Activated CD4-positive, alpha-beta T cell treated with anti-CD3 and anti-CD28 coated beads, Interleukin-10, Interleukin-2, amounts not matched to agents 100 ng/mL and 50 ng/mL, durations not matched to agents 16 hours and 8 hours (primary cell): ENCODE results near the gene PDE4B.
"Not testable (repeated sequence)": the region's sequence is repeated elsewhere in the genome, so short reads cannot be mapped to it uniquely, and the experiment has no call there.

Experiments
- DNase-seq: peaks from one replicate; pipeline ENCODE4 v3.0.0-alpha.2; 2020

PDE4B gene

DNA sequence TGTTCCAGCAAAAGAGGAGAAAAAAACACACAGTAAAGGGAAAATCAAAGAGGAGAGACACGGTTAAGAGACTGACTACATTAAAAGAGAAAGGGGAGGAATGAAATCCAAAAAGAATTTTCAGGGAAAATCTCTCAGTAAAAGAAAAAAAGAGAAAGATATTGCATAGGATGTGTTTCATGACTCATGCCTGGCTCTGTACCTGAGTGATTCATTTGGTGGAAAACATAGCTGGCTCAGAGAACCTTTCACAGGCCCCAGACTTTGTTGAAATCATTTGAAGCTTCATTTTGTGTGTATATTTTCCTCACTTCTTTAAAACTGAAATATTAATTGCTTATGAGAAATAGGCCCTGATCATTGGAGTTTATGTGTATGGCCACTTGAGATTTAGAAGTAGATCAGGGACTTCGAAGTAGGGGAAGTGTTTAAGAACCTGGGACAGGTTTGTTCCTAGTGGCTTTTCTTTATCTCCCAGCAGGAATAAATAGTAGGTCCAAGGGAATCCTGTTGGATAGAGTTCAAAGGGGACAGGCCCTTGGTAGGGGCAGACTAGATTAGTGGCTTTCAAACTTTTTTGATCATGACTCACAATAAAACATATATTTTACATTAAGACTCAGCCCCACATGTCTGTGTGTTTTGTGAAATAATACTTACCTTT lies 502.1 kb downstream of the PDE4B start:
- DNase-seq = peak; percentile 52

DNA sequence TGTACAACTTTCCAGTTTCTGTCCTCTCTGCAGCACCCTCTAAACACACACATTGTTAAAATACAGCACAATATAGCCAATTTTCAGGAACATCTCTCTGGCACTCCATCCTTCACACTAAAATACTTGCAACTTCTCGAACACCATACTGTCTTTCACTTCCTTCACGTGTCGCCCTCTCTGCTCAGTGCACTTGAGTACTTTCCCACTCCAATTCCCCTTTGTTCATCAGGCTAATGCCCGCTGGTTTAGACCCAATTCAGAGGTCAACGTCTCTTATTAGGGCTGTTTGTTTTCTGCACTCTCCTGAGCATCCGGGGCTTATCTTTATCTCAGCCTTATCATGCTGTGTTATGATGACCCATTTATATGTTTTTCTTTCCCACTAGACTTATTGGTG lies 503.1 kb downstream of the PDE4B start:
- DNase-seq = no peak

DNA sequence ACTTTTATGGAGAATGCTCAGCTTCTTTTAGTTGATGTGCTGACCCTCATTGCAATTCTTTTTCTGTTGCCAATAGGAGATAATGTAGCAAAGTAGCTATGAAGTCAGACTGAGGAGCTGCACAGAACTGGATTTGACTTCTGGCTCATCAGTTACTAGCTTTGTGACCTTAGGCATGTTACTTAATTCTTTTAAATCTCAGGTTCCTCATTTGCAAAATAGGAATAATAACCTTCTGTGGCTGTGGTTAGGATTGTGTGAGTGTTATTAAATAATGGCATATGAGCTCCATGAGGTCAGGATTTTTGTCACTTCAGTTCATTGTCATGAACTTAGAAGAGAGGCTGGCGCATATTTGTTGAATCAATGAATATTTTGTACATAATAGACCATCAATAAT lies 503.7 kb downstream of the PDE4B start:
- no peak for DNase-seq

DNA sequence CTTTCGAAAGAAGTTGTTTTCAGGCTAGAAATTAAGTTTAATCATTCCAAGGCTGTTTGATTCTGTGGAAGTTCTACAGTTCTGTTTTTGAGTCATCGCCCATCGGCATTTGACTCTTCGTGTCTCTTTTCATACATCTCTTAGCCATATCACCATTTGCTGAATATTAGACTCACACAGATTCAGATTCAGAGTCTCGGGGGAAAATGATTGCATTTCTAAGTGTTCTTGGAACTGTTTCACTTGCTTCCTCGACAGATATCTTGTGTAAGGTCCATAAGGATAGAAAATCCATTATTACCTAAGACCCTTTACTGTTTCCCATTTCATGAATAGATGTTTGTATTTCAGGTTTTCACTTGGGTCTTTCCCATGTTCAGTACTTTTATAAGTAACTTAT lies 504.3 kb downstream of the PDE4B start:
- DNase-seq = peak; percentile 38

DNA sequence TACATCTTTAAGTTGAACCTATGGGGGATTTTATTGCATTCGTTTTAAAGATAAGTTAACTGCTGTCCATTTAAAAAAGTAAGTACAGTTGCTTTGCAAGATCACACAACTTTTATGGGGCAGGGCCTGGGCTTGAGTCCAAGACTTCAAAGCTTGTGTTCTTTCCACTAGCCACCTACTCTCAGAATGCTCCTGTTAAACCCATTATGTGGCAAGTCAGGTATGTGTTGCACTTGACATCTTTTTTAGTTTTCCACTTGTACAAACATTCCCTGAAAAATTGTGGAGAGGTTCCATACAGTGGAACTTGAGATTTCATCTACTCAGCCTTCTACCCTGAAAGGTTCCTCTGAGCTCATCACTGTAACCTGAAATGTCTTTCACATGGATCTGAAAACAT lies 505.8 kb downstream of the PDE4B start:
- DNase-seq = no peak

DNA sequence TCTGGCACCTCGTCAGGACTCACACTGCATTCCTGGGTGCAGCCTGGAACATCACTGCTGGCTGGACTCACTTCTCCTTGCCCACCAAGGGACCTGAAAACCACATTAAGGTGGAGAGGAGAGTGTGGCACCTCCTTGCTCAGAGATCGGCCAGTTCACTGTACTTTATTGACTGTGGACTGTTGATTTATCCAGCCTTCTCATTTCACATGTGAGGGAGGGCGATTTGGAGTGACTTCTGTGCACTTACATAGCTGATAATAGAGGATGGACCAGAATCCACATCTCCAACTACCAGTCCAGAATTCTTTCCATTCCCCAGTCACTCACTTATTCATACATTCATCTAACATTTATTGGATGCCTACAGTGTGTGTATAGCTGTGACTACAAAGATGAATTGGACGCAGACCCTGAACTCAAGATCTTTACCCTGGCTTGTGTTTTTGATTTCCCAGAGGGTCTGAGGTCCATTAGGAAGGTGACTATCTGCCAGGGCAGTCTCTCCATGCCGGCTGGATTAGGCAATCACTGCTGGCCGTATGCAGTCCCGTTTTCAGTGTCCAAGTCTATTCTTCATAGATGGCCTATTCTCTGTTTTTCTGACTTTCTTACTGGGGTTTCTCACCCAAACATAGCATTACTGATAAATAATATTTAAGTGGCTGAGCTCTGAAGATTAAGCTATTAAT lies 507.7 kb downstream of the PDE4B start:
- DNase-seq = no peak

DNA sequence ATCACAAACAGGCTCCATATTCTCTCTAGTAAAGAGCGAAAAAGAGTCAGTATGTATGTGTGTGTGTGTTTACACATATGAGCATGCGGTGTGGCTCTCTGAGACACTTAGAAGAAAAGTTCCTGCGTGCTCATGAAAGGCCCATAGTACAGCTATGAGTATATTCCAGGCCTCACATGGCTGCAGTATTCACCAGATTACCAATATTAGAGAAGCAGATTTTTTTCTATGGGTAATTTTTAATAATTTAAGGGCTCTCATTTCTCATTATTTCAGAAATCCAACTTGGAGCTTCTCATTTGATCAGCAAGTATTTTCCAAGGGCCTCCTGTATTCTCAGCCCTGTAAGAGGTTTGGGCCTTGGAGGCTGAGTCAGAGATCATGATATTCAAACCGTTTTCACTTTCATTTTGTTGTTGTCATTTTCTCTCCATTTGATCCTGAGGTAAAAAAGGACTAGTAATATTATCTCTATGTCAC lies 508.3 kb downstream of the PDE4B start:
- peak; percentile 78 for DNase-seq

DNA sequence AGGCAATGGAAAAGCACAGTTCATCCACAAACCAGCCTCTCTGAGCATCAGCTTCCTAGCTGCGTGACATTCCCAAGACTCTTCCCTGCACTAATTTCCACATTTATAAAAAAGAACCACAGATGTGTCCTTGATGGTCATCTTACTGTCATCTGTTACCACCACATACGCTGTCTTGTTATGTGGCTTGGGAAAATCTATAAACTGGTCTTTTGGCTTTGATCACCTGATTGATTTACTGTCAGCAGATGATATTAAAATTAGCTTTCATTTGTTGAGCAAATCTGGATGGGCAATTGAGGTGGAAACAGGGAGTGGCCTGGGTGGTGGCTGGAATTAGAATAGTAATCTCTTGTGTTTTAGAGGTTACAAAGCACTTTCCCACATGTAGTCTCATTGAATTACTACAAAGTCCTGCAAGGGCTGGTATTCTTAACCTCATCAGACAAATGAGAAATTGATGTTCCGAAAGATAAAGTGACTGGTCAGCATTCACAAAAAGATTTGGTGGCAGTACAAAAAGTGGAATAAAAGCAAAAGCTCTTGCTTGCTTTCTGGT lies 509.6 kb downstream of the PDE4B start:
- DNase-seq = no peak

DNA sequence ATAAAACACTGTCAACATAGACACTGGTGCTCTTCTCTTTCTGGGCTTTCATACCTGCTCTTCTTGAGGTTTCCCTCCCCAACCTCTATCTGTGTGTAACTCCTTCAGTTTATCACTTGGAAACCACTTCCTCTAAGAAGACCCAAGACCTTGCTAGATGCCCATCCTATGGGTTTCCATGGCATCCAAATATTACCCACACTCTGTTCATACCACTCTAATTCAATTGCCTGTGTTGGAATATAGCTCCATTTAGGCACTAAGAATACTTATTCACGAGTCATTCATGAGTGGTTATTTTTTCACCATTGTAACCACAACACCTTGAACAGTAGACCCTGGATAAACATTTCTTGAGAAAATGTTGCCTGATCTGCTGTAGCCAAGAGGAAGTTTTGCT lies 510.1 kb downstream of the PDE4B start:
- DNase-seq = peak; percentile 45

DNA sequence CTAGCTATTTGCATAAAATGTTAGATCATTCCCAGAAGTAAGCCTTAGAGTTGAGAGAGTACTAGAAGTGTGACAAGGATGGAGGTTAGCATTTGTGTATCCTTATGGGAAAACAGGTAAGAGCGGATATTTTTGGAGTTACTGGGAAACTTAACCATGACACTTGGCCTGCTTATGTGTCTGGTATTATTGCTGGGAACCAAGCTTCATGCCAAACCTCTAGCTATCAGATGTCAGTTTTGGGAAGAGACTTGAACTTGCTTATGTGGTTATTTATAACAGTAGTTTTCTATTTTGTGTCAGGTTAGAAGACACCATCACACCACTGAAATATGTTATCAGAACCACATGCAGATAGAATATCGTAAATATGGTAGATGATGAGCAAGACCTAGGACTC lies 511.0 kb downstream of the PDE4B start:
- DNase-seq = no peak

DNA sequence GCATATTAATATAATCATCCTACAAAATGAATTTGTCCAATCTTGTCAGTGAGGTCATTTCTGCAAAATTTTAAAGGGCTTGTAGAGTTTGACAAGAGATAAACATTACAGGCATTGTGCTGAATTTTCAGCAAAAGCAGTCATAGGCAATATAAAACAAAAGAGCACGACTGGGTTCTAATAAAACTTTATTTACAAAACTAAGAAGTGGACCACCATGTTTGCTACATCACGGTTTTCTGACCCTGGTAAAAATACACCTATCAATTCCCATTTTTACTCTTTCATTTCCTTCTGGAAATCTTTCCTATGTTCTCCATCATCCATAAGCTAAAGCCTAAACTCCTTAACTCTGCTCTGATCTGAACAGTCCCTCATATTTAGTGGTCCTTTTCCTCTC lies 511.4 kb downstream of the PDE4B start:
- no peak for DNase-seq

DNA sequence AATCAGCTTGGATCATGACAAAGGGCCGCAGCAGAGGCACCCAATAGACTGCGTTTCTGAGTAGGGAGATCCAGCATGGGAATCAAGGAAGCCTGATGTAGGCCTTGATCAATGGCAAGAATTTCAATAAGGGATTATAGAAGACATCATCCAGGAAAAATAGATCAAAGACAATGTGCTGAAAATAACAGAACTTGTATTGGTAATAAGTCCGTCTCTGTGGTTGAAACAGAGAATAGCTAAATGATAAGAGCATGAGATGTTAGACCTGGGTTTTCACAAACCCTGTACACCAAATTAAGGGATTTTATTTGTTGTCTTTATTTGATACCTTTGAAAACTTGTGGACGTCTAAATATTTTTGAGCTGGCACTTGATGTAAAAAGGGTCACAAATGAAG lies 513.2 kb downstream of the PDE4B start:
- no peak for DNase-seq

DNA sequence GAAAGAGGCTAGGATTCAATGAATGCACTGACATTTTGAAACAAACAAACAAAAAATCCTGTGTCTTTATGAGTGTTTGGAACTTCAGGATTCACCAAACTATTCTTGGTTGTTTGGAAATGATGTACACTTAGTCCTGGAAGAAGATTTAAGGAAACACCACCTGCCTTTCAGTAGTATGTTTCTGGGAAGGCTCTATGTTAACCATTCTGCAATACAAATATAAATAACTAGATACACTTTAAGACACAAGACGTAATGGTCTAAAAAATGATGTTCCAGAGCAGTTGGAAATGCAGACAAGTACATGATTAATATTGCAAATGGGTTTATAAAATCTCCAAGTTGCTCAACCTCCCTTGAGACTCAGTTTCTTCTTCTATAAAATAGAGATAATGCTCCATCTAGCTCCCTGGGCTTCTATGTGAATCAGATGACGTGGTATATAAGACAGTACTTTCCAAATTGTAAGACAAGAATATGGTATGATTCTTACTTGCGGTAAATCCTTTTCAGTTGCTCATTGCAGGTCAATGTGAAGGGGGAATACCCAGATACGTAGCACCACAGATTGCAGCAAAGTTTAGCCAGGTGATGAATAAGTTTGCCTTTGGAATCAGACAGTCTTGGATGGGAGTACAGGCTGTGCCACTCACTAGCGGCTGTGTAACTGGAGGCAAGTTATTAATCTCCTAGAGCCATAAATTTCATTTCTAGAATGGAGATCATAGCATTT lies 516.5 kb downstream of the PDE4B start:
- DNase-seq = no peak

DNA sequence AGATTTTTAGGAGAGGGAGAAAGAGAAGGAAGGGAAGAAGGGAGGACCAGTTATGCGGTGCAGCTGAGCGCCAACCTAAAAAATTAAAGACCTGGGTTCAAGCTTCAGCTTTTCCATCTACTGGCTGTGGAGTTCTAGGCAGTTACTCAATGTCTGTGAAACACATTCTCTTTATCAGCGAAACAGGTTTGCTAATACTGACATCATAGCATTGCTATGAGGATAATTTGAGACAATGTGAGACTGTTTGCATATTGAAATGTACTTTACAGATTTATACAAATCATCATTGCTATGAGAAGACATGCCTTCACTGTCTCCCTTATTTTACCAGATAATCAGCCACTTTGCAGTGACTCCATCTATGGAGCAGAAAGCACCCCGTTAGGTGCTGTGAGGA lies 518.4 kb downstream of the PDE4B start:
- no peak for DNase-seq

DNA sequence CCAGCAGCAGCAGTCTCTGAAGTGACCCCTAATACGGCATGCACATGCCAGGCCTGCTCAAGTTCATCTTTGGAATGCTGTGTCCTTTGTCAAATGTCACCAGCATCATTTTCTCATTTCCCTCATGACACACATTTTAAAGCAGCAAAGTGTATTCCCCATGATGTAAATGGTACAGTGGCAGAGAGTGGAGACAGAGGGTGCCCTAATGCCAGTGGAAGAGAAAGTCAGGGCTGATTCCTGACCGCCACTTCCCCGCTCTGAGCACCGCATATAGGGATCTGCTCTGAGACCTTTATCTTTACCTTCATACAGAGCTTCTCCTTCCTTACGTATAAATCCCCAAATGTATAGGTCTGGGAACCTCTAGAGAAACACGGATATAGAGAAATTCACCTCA lies 518.9 kb downstream of the PDE4B start:
- no peak for DNase-seq

DNA sequence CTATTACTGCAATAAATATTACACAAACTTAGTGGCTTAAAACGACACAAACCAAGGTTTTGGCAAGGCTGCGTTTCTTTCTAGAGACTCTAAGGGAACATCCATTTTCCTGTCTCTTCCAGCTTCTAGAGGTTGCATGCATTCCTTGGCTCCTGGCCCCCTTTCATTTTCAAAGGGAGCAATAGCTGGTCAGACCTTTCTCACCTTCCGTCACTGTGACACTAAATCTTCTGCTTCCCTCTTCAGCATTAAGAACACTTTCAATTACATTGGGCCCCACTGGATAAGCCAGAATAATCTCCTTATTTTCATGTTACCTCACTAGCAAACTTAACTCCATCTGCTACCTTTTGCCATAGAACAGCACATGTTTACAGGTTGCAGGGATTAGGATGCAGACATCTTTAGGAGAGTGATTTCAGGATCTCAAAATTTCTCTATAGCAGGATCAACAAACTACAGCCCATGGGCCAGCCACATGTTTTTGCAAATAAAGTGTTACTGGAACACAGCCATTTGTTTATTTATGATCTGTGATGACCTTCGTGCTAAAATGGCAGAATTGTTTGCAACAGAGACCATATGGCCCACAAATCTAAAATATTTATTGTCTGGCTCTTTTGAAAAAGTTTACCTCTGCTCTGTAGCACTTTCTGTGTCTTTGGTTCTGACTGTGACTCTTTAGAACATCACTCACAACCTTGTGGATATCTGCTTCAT lies 519.7 kb downstream of the PDE4B start:
- DNase-seq = no peak

DNA sequence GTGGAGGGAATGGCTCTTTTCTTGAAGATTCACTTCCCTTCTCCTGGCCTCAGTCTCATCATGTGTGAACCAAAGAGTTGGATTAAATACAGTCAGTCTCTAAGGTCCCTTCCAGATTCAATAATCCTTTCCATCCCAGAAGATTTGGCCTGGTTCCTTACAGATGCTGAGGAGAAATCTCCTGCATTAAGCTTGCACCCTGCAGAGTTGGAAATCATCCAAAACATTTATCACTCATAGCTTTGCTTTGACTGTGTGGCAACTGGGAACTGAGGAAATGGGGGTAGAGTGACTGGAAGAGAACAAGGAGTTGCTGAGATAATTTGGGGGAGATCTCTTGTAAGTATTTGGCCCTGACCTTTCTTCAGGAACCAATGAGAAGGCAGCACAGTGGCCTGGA lies 520.7 kb downstream of the PDE4B start:
- no peak for DNase-seq

DNA sequence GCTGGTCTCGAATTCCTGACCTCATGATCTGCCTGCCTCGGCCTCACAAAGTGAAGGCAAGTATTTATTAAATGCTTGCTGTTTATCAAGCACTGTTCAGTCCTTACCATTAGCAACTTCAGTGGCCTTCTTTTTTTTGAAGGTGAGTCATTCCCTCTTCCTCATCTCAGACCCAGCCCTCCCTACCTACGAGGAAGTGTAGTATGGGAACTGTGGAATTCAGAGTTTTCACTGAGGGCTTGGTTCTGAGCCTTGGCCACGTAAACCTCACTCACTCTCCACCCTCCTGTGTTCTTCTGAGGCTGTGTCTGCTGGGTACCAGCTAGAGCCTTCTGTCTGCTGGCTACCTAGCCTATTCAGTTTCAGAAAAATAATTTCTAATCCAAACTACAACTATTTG lies 523.0 kb downstream of the PDE4B start:
- no peak for DNase-seq

DNA sequence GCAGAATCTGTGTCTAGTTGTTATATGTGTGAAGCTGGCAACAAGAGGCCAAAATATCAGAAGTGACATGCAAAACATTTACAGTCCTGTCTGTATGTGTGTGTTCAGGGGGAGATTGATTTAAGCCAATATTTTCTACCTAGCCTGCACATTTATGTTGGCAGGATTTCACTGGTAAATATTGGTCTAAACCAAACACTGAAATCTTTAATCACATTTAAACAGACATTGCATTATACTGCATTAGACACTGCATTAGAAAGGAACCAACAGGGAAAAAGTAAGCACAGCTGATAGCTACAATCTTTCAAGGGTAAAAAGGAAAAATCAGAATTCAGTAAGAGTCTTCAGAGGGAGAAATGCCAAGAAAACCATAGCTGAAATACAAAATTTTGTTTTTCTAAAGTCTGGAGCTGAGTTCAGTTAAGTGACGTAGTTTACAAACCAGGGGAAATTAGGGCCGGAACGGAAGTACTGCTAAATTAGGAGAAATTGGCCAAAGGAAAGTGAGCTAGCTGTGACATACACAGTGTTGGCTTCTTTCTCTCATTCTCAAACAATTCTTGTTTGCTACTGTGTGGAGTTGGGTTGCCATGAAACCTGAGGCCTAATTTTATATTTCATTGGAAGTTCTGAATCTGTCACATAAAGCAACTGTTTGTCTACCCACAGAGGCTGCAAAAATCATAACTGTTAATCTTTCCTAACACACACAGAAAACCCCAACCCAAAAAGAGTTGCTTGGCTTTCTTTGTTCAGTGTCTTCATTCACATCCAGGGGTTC lies 524.0 kb downstream of the PDE4B start:
- no peak for DNase-seq

DNA sequence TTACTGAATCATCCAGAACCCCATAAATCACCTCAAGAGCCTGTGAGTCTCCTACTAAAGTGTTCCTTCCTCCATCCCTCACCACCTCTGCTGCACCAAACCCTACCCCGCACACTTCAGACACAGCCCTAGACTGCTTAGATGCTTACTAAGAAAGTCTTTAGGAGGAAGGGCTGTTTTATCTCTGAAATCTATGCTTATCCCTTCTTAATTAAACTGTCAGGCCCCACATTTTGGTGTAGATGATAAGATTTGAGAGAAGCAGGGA lies 524.5 kb downstream of the PDE4B start:
- DNase-seq = no peak

DNA sequence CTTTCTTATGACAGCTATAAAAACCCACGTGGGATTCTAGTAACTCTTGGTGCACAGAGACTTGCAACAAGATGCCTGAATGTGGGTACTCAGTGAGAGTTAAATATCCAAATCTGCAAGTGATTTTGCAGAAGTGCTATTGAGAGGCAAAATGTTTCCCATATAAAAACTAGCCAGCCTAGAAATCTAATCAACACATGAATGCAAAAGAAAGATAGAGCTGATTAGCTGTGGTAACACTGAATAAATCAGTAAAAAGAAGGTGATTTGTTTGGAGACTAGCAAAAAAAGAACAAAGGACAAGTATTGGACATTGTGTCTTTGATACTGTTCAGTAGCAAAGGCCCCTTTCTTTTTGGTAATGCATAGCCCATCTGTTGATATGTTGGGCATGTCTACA lies 527.5 kb downstream of the PDE4B start:
- DNase-seq = no peak

DNA sequence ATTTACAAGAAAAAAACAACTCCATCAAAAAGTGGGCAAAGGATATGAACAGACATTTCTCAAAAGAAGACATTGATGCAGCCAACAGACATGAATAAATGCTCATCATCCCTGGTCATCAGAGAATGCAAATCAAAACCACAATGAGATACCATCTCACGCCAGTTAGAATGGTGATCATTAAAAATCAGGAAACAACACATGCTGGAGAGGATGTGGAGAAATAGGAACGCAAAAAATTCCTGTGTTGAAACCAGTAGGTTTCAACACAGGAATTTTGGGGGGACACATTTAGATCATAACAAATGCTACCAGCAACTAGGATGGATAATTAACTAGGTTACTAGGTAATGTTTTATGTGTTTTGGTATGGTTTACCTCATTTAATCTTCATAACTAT lies 529.8 kb downstream of the PDE4B start:
- not testable (repeated sequence) for DNase-seq
